HT1080 (cell line): ENCODE measurements around the gene MTIF3. TPM values are rescaled to one million over a fixed set of nuclear protein-coding genes. Genes with fewer than 3 reads are reported as not detected.

ENCODE experiments used
- DNase-seq: peaks from one replicate; pipeline ENCODE4 v3.0.0-alpha.2; 2015; ENCODE audit warnings: low read depth
- polyA plus RNA-seq, 2 experiments: library from polyadenylated mRNA; depleted of rRNA; stranded (reverse); fragments of >200 nt; gene quantifications; 2 replicates each; pipeline ENCODE4 v1.2.3, GENCODE V29; 2015
- total RNA-seq: library from RNA; depleted of rRNA; stranded (reverse); fragments of >200 nt; shearing (Covaris generic); gene quantifications from 2 replicates; pipeline ENCODE4 v1.2.3, GENCODE V29; 2014; rRNA removed

MTIF3 gene
- 25.0 and 40.3 TPM in 2 replicates for total RNA-seq
- 40.8 and 59.2 TPM in 2 replicates for polyA plus RNA-seq (2015; cell fraction: cytosol; rRNA removed)
- 31.8 and 31.9 TPM in 2 replicates for polyA plus RNA-seq (2015; cell fraction: nucleus; rRNA removed)

DNA sequence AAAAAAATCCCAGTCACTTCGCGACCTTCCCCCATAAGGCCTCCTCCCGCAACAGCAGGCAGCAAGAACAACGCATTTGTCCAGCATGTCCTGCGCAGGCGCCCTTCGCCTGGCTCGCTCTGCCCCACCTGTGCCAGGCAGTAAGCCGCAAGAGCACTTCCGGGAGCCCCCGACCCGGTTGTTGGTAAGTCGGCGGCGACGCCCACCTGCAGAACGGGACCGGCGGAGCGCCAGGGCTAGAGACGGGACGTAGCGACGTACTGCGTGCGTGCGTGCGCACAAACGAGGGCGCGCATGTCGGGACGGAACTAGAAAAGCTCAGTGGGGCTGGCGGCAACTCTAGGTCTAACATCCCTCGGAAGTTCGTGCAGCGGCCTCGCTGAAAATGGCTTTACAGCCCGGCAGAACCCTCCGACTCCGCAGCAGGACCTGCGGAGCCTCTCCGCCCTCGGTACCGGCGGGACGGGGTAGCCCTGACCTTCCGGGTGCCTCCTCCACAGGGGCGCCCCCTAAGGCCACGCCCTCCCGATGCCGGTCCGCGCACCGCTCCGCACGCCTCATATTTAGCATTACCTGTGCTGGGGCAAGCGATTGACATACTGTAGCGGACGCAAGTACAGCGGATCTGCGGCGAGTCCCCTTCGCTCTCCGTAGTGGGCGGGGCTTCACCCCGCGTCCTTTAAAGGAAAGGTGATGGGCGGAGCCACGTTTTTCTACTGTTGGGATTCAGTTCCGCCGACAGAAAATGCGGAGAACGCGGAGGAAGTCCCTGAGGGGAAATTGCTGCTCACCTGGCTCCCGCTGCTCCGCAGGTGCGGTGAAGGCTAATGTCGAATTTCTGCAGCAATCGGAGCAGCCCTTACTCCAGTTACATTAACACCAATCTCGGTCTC, at the start of gene MTIF3:
Gene MTIF3 (minus strand): TSS at position 629 of the 893 bp plus-strand sequence. CDS start 10,116 bp downstream, outside the sequence.
- DNase-seq = peak; percentile 94

- DNase-seq = no peak
These were observed 47.3 kb upstream of the MTIF3 start for GRCh38 chr13:27497563-27498230.

DNA sequence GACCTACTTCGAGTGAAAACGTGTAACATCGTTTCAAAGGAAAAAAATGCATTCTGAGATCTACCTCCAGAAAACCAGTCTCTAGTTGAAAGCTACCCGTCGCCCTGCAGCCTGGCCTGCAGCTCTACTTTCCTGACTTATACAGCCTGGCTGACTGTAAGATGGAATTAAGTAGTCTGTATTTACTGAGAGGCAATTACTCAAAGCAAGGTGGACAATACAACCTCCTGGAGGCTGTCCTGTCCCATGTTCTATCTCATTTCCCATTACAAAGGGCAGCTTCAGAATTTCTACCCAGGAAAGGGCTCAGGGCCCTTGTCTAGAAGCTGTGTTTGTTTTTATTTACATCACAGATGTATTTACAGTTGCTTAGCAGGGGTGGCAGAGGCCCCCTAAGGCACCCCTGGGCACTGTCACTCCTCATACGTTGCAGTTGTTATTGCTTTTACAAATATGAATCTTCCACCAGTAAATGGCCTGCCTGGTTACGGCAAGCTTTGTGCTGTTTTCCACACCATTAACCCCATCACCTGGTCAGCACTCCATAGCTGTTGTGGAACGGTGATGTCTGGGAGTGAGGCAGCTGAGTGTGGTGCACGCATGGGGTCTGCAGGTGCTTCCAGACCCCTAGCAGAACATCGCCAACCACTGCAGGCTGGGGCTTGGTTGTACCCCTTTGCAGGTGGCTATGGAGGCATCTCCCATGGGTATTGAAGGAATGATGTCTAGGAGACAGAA, 46.3 kb upstream of the MTIF3 start:
- DNase-seq = no peak

DNA sequence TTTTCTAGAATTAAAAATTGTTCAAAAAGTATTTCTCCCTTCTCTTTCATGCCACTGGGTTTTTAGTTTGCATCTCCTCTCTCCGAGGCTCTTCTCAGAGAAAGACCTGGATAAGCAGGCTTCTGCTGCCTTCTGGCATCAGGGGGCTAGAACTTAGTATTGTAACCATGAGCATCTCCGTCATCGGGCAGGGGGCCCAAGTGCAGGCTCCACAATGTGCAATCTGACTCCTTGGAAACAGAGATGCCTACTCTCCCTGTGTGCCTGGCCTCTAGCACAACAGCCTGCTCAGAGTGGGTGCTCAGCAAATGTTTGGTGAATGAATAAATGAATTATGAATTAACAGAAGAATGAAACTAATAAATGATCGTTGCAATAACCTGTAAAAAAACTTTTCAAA, 45.6 kb upstream of the MTIF3 start:
- DNase-seq = no peak

DNA sequence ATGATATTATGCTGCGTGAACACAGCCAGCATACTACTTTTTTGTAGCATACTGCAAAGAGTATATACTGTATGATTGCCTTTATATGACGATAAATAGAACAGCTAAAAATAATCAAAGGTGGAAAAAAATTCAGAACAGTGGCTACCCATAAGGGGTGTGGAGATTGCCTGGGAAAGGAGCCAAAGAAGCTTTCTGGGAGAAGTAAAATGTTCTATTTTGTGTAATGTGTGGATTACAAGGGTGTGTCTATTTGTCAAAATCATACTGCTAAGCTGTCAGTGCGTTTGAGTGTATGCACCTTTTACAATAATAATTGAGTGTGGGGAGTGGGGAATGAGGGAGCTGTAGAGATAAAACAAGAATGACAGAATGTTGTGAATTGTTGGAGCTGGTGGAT, 45.2 kb upstream of the MTIF3 start:
- no peak for DNase-seq

GRCh38 chr13:27493981-27494380, 43.6 kb upstream of the MTIF3 start:
- DNase-seq = no peak

DNA sequence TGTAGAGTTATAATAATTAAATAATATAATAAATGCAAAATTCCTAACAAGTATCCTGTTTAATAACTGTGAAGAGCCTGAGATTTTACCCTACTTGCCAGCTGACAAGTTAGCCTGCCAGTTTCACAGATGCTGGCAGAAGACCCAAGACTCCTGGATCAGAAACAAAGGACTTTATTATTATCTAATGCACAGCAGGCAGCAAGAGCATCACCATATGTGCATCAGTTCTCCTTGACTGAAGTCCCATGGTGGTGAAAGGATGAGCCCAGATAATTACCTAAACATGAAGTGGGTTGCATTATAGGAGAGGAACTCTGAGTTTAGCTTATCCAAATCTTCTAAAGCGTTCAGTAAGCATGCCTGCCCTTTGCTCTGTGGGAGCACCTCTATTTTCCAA, 39.1 kb upstream of the MTIF3 start:
- no peak for DNase-seq

GRCh38 chr13:27487776-27488175, 37.4 kb upstream of the MTIF3 start:
- DNase-seq = no peak

DNA sequence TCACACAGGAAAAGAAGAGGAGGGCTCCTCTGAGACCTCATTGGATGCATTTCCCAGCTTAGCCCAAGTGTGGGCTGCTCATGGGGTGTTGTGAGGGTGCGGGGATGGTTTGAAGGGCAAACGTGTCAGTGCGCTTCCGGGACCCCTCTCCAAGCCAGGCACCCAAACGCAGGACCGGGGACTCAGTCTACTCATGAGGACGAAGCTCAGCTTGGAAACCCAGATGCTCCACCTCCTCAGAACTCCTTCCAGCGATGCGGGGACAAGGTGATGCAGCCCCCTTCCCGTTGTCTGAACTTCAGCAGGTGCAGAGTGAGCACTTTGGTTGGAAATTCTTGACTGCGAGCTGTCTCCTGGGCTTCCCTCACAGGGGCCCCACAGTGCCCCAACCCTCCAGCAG, 33.1 kb upstream of the MTIF3 start:
- no peak for DNase-seq

DNA sequence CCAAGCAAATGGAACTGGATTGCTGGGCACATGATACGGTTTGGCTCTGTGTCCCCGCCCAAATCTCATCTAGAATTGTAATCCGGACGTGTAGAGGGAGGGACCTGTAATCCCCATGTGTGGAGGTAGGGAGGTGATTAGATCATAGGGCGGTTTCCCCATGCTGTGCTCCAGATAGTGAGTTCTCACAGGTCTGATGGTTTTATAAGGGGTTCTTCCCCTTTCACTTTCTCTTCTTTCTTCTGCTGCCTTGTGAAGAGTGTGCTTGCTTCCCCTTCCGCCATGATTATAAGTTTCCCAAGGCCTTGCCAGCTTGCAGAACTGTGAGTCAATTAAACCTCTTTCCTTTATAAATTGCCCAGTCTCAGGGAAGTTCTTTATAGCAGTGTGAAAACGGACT, 32.6 kb upstream of the MTIF3 start:
- DNase-seq = peak; percentile 21

DNA sequence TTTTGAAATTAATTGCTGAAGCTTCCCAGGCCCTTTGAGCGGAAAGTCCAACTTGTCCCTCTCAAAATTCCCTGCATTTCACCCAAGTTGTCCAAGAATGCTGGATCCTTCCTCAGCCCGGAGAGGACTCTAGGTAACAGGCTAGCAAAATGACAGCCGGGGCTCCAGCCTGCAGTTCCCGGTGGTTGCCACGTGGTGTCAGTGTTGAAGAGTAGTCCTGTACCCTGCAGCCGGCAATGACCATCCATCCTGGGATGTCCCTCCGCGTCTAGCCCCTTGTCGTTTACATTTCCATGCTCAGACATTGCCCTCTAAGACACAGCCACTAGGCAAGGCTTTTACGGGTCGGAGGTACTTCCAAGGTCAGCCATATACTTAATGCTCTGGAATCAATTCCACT, 31.4 kb upstream of the MTIF3 start:
- peak; percentile 59 for DNase-seq

GRCh38 chr13:27476943-27477703, 26.8 kb upstream of the MTIF3 start:
- DNase-seq = peak; percentile 43

DNA sequence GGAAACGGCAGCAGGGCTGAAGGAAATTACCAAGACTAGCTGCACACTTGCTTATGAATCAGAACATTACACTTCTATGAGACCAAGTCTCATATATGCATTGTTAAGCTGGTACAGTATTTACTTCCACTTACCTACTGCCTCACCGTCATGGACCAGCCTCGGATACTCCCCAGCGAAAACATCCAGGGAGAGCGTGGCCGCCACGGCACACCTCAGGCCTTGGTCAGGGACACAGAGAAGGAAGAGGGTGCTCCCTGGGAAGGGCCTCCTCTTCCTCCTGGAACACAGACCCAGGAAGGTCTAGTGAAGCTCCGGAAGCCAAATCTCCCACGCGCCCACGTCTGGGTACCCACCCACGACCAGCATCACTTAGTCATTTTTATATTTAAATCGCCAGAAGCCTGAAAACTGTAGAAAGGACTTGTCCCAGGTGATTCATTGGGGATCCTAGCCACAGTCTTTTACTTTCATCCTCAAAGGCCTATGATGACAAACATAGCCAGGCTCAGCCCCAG, 24.4 kb upstream of the MTIF3 start:
- no peak for DNase-seq

- DNase-seq = no peak
These were observed 22.6 kb upstream of the MTIF3 start for GRCh38 chr13:27472941-27473340.

- no peak for DNase-seq
These were observed 22.1 kb upstream of the MTIF3 start for GRCh38 chr13:27472441-27472840.

DNA sequence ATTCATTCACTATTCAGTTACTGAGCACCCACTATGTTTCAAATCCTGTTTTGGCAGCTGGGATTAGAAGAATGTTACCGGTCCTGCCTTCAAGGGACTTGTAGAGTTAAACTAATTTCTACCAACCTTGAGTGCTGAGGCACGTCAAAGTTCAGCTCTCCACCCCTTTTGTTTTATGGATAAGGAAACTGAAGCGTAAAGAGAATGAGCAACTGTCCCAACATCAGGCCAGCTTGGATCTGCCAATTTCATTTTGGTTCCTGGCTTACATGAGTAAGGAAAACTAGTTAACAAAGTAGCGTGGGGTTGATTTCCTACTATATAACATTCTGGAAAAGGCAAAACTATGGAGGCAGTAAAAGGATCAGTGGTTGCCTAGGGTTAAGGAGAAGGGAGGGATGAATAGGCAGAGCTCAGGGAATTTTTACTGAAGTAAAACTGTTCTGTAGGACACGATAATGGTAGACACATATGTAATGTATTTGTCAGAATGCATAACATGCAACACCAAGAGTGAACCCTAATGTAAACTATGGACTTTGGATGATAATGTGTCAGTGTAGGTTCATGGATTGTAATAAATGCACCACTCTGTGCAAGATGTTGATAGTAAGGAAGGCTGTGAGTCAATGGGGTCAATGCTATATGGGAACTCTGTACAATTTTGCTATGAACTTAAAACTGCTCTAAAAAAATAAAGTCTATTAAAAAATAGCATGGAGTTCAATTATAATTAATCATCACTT, 19.9 kb upstream of the MTIF3 start:
- DNase-seq = no peak

DNA sequence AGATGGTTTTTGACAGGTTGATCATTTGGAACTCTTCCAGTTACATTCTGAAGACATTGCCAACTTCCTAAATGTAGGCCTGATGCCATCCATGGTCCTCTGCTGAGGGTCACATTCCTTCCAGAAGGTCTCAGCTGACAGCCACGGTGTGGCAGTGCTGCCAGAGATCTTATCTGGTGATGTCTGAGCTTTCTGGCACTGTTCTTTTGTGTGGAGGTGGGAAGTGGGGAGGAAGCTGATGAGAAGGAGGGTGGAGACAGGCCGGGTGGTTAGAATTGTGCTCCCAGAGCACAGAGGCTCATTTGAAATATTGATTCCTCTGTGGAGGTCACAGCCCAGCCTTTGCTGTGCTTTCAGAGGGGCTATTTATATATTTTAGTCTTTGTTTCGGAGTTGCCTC, 16.1 kb upstream of the MTIF3 start:
- no peak for DNase-seq

GRCh38 chr13:27465611-27466010, 15.2 kb upstream of the MTIF3 start:
- no peak for DNase-seq

DNA sequence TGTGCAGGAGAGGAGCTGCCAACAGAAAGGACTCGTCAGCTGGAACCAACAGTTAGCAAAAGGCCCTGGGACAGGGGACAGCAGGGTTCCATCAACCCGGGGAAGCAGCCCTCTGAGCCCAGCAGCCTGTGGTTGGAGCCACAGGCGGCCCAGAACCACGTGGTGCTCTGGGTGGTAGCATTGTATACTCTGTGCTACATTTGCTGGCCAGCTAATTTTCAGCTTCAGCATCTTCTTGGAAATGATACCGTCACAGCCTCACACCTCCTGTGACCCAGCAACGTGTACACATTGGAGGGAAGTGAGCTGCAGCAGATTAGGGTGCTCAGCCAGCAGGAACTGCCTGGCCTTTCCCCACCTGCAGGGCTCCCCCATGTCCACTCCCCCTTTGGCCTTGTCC, 13.1 kb upstream of the MTIF3 start:
- no peak for DNase-seq

- DNase-seq = no peak
These were observed 11.7 kb upstream of the MTIF3 start for GRCh38 chr13:27461940-27462584.
